ENCODE results near the gene ANAPC4.

Gene ANAPC4

DNA sequence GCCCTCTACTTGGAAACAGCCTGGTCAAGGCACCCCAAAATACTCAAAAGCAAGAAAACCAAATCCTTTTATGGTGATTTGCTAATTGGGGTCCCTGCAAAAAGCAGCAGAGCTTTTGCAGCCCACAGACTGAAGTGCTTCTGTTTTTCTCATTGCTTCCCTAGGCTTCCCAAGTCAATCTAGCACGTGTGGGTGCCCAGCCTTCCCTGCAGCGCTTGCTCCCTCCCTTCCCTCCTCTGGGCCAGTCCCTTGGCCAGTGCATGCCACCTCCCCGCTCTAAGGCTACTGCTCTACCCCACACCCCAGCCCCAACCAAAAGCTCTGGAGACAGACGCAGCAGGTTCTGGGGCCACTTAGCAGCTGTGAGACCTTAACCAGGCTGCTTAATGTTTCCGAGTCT is 53.6 kb downstream of the ANAPC4 start:
- Histone ChIP-seq H3K9ac (ENCODE audit: low read depth, low read length) (no peak overlapping the region), H3K9me3 (ENCODE audit: control insufficient read depth, insufficient read depth, low read length) (0 out of 2 replicates have a peak, but pooled peaks cover 3% of the 10 kb centered on the region), H3K36me3 (ENCODE audit: insufficient read depth, low read length) (no peaks in the 10 kb centered on the region)

DNA sequence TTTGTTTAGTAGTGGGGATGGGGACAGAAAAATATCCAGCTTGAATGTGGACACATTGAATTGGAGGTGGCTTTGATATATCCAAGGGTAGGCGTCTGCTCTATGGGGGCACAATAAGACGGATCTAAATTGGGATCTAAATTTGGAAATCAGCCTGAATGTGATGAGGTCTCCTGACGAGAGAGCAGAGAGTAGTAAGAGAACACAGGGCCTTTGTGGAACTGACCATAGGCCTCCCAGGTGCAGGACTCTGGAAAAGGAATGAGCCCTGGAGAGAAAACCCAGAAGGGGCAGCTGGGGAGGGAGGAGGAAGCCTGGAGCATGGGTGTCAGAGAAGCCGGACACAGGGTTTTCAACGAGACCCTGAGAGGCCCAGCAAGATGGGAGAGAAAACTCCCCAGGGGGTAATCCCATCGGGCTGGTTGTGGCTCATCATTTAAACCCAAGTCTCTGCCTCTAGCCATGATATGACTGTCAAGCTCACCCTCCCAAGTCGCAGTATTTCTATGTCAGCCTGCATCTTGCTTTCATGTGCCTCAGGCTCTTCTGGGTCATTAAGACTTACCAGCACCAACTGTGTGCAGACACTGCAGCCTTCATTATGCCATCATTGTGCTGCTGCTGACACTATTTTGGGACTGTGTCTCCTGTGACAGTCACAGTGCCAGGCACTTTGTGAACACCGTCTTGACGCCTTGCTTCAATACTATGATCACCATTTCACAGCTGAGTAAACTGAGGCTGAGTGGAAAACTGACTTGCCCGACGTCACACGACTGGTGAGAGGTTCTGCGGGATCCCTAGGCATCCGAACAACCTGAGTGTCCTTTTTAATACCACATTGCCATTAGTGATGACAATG is 57.1 kb downstream of the ANAPC4 start:
- Histone ChIP-seq H3K9ac (ENCODE audit: low read depth, low read length) (no peak overlapping the region), H3K36me3 (ENCODE audit: insufficient read depth, low read length) (no peaks in the 10 kb centered on the region), H3K9me3 (ENCODE audit: control insufficient read depth, insufficient read depth, low read length) (0 out of 2 replicates have a peak, but pooled peaks cover 3% of the 10 kb centered on the region), H3K4me1 (ENCODE audit: insufficient read depth, low read length) (no peaks in the 10 kb centered on the region)

More for the DNA sequence above, 53.6 kb downstream of the ANAPC4 start:
- H3K4me1 ChIP-seq (ENCODE audit: insufficient read depth, low read length), result no peaks in the 10 kb centered on the region

DNA sequence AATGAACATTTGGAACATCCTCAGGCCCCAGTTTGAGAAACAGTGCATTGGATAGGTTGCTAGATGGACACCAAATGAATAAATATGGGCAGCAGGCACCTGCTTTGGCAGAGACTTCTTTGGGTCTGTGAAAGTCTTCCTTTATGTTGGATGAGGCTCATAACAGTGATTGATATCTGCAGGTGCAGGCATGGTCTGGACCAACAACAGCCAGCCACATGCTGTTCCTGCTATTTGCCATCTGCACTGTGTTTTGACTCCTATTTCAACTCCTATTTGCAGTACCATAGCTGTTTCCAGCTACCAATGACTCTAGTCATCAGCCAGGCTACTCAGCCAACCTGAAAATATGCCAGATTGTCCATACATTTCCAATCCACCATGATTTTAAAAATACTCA is 60.9 kb downstream of the ANAPC4 start:
- Histone ChIP-seq H3K4me1 (ENCODE audit: insufficient read depth, low read length) (no peaks in the 10 kb centered on the region), H3K9me3 (ENCODE audit: control insufficient read depth, insufficient read depth, low read length) (no peaks in the 10 kb centered on the region), H3K9ac (ENCODE audit: low read depth, low read length) (no peak overlapping the region), H3K36me3 (ENCODE audit: insufficient read depth, low read length) (no peaks in the 10 kb centered on the region)

DNA sequence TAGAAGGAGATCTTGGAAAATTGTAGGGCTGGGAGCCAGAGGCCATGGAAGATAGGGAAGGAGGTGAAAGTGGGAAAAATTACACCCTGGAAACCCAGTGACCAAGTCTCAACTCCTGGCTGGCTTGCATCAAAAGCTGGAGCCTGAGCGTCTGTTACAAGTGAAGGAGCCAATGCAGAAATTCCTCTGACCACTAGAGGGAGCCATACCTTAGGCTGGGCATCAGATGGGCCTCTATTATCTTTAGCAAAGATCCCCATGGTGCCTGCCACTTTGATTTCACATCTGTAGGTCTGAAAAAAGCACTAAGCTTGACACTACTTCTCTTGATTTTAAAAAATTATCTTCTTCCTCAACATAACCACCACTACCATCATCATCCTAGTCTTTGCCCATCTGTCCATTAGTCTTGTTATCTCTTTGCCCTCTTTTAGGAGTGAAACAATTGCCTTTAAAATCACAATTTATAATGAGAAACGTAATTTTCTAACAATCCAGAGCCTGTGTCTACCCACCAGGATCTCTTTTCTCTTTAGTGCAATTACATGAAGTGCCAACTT is 62.9 kb downstream of the ANAPC4 start:
- Histone ChIP-seq H3K4me1 (ENCODE audit: insufficient read depth, low read length) (no peaks in the 10 kb centered on the region), H3K9ac (ENCODE audit: low read depth, low read length) (no peak overlapping the region), H3K9me3 (ENCODE audit: control insufficient read depth, insufficient read depth, low read length) (no peaks in the 10 kb centered on the region), H3K36me3 (ENCODE audit: insufficient read depth, low read length) (no peaks in the 10 kb centered on the region)

DNA sequence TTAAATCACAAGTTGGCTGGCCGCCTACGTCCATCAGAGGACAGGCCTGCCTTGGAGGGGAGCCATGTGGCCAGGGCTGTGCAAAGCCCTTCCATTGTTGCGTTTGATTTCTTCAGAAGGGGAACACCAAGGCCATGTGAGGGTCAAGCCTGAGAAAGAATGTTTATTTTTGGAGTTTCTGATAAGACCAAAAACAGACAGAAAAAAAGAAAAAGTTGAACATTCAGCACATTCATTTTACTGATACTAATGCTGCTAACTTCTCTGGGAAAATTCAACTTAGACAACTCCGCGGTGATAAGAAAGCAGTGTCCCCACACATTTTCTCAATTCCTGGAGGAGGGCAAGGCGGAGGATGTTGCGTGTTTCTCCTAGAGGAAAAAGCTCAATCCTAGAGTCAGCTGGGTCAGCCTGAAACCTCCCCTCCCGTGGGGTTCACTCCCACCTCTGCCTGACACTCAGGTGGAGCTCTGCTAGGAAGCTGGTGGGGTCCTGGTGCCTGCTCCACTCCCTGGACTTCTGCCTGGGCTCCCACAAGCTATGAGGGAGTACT is 63.5 kb downstream of the ANAPC4 start:
- Histone ChIP-seq H3K9ac (ENCODE audit: low read depth, low read length) (no peak overlapping the region), H3K36me3 (ENCODE audit: insufficient read depth, low read length) (no peaks in the 10 kb centered on the region), H3K9me3 (ENCODE audit: control insufficient read depth, insufficient read depth, low read length) (no peaks in the 10 kb centered on the region), H3K4me1 (ENCODE audit: insufficient read depth, low read length) (no peaks in the 10 kb centered on the region)

DNA sequence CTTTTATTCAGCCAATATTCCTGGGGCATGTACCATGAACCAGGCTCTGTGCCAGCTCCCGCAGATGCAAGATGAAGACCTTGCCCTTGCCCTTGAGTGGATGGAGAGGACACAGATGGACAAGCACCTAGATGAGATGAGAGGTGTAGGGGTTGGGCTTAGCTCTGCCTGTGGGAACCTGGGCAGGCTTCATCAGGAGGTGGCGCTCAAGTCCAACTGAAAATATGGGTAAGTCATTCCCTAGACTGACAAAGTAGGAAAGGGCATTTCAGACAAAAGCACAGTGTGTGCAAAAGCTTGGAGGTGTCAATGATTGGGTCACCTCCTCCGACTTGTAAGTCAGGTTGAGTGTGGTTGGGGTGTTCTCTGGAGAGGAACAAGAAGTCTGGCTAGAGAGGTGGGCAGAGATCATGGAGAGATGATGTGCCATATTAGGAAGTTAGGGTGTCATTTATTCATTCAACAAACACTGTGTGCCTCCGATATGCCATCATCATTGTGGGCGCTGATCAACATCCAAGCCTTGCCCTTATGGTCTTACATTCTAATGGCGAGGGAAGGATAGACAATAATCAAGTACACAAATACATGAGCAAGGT is 64.6 kb downstream of the ANAPC4 start:
- Histone ChIP-seq H3K36me3 (ENCODE audit: insufficient read depth, low read length) (no peaks in the 10 kb centered on the region), H3K9ac (ENCODE audit: low read depth, low read length) (no peak overlapping the region), H3K9me3 (ENCODE audit: control insufficient read depth, insufficient read depth, low read length) (no peaks in the 10 kb centered on the region), H3K4me1 (ENCODE audit: insufficient read depth, low read length) (peaks cover 4% of the 10 kb centered on the region; the same call in 1 of the 2 replicates)

DNA sequence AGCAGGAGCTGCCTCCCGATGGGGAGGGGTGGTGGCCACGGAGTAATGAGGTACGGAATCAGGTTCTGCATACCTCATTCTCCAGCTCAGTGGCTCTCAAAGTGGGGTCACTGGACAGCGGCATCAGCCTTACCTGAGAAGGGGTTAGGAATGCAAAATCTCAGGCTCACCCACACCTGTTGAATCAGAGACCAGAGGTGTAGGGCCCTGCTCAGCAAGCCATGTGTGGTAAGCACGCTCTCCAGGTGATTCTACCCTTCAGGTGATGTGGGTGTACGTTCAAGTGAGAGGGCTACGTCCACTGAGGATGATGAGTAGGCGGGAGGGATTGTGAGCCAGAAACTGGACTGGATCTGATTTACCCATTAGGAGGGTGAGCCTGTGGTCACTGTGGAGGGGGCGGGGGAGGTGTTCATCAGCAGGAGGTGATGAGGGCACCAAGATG is 65.8 kb downstream of the ANAPC4 start:
- H3K36me3 ChIP-seq (ENCODE audit: insufficient read depth, low read length), result no peaks in the 10 kb centered on the region
- no peak overlapping the region for H3K9ac ChIP-seq (ENCODE audit: low read depth, low read length)
- no peaks in the 10 kb centered on the region for H3K9me3 ChIP-seq (ENCODE audit: control insufficient read depth, insufficient read depth, low read length)
- H3K4me1 ChIP-seq (ENCODE audit: insufficient read depth, low read length), result peaks cover 8% of the 10 kb centered on the region

DNA sequence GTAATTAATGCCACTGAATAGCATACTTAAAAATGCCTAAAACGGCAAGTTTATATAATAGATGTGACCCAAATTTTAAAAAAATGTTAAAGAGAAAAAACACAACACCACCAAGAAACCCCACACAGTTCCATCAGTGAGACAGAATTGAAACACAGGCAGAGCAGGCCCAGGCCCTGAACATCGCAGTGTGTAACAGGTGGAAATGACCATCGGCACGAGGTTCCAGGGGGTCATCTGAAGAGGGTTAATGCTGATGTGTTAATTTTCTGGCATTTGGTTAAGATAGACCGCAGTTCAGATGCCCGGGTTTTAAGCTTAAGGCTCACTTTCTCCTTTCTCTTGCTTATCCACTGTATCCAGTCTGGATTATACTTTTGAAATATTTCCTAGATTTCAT is 66.8 kb downstream of the ANAPC4 start:
- H3K4me1 ChIP-seq (ENCODE audit: insufficient read depth, low read length), result peaks cover 17% of the 10 kb centered on the region
- no peak overlapping the region for H3K9ac ChIP-seq (ENCODE audit: low read depth, low read length)
- H3K9me3 ChIP-seq (ENCODE audit: control insufficient read depth, insufficient read depth, low read length), result no peaks in the 10 kb centered on the region
- no peaks in the 10 kb centered on the region for H3K36me3 ChIP-seq (ENCODE audit: insufficient read depth, low read length)

DNA sequence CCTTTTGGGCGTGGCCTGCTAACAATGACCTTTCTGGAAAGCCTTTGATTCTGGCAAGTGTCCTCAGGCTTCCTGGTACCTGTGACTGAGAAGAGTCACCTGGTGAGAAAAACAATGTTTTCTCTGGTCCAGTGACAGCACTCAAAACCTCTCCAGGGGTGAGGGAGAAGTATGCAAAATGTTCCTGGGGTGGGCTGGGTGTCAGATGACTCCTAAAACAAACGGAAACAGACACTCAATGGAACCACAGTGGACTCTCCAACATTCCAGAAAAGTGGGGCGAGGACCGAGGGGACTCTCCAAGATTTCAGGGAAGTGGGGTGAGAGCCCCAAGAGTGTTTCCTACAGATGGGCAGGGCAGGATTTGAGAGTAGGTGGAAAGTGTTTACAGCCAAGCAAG is 69.5 kb downstream of the ANAPC4 start:
- Histone ChIP-seq H3K9me3 (ENCODE audit: control insufficient read depth, insufficient read depth, low read length) (no peaks in the 10 kb centered on the region), H3K36me3 (ENCODE audit: insufficient read depth, low read length) (no peaks in the 10 kb centered on the region), H3K9ac (ENCODE audit: low read depth, low read length) (no peak overlapping the region), H3K4me1 (ENCODE audit: insufficient read depth, low read length) (peaks cover 39% of the 10 kb centered on the region)

DNA sequence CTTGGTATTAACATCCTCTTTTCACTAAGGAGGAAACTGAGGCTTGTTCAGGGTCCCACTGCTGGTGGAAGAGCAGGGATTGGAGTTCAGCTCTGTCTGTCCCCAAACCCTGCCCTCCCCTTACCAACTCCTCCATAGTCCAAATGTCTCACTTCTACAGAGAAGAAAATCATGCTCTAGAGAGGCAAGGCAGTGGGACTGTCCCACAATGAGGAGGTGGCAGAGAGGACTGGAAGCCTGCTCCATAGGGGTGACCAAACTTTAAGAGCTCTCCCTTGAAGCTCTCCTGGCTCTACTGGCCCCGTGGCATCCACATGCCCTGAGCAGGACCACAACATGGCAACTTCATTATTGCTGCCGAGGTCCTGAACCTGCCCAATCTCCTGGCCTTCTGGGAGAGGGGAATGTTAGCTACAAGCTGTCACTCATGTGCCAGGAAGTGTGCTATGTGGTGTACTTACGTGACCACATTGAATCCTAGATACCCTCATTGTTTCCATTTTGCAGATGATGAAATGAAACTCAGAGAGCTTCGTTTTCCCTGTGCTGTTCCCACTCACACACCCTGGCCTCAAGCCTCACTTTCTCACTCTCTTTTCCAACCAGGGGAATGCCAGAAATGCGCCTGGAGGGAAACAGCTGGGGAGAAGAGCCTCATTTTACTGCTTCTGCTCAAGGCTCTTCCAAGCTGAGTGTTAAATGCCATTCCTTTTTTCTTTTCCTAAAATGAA is 71.5 kb downstream of the ANAPC4 start:
- Histone ChIP-seq H3K9ac (ENCODE audit: low read depth, low read length) (no peak overlapping the region), H3K4me1 (ENCODE audit: insufficient read depth, low read length) (peaks cover 39% of the 10 kb centered on the region), H3K36me3 (ENCODE audit: insufficient read depth, low read length) (no peaks in the 10 kb centered on the region)

DNA sequence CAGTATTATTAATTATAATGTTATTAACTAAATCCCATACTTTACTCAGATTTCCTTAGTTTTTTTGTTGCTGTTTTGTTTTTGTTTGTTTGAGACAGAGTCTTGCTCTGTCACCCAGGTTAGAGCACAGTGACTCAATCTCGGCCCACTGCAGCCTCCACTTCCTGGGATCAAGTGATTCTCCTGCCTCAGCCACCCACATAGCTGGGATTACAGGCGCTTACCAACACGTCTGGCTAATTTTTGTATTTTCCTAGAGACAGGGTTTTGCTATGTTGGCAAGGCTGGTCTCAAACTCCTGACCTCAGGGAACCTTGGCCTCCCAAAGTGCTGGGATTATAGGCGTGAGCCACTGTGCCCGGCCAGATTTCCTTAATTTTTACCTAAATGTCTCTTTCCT is 72.2 kb downstream of the ANAPC4 start:
- Histone ChIP-seq H3K9ac (ENCODE audit: low read depth, low read length) (no peak overlapping the region), H3K9me3 (ENCODE audit: control insufficient read depth, insufficient read depth, low read length) (no peaks in the 10 kb centered on the region), H3K36me3 (ENCODE audit: insufficient read depth, low read length) (no peaks in the 10 kb centered on the region), H3K4me1 (ENCODE audit: insufficient read depth, low read length) (peaks cover 39% of the 10 kb centered on the region)

More for the DNA sequence above, 71.5 kb downstream of the ANAPC4 start:
- no peaks in the 10 kb centered on the region for H3K9me3 ChIP-seq (ENCODE audit: control insufficient read depth, insufficient read depth, low read length)

DNA sequence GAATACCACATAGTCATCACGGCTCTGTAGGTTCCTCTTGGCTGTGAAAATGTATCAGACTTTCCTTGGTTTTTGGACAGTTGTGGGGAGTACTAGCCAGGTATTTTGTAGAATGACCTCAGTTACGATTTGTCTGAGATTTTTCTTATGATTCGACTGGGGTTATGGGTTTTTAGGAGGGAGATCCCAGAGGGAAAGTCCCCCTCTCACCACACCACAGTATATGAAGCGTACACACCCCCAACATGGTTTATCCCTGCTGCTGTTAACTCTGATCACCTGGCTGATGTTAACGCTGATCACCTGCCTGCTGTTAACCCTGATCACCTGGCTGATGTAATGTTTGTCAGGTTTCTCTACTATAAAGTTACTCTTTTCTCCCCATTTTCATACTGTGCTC is 72.6 kb downstream of the ANAPC4 start:
- no peaks in the 10 kb centered on the region for H3K36me3 ChIP-seq (ENCODE audit: insufficient read depth, low read length)
- no peaks in the 10 kb centered on the region for H3K9me3 ChIP-seq (ENCODE audit: control insufficient read depth, insufficient read depth, low read length)
- no peak overlapping the region; the same call in 1 of the 2 replicates for H3K9ac ChIP-seq (ENCODE audit: low read depth, low read length)
- H3K4me1 ChIP-seq (ENCODE audit: insufficient read depth, low read length), result peaks cover 39% of the 10 kb centered on the region

DNA sequence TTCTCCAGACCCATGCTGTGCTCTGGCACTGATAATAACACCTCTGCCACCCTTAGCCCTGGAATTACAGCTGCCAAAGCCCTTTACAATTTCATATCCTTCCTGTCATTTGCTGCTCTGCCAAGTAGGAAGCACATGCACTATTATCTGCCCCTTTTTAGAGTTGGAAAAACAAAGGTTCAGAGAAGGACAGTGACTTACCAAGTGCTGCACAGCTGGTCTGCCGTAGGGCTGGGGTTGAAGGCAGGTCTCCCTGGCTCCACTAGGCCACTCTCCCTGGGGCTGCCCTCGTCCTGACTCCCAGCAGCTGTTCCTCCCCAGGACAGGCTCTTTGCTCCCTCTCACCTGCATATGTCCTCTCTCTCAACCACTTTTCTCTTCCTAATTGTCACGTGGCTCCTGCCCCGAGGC is 73.4 kb downstream of the ANAPC4 start:
- Histone ChIP-seq H3K9ac (ENCODE audit: low read depth, low read length) (no peak overlapping the region), H3K36me3 (ENCODE audit: insufficient read depth, low read length) (no peaks in the 10 kb centered on the region), H3K4me1 (ENCODE audit: insufficient read depth, low read length) (peaks cover 39% of the 10 kb centered on the region), H3K9me3 (ENCODE audit: control insufficient read depth, insufficient read depth, low read length) (no peaks in the 10 kb centered on the region)

DNA sequence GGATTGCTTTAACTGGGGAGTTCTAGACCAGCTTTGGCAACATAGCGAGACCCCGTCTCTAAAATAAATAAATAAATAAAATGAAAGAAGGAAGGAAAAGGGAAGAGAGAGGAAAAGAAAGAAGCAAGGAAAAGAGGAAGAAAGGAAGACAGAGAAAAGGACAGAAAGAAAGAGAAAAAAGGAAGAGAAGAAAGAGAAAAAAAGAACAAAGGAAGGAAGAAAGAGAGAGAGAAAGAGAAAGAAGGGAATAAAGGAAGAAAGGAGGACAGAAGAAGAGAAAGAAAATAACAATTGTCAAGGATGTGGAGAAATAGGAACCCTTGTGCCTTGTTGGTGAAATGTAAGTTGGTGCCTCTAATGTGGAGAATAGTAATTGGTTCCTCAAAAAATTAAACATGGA is 74.6 kb downstream of the ANAPC4 start:
- Histone ChIP-seq H3K4me1 (ENCODE audit: insufficient read depth, low read length) (peaks cover 39% of the 10 kb centered on the region), H3K9ac (ENCODE audit: low read depth, low read length) (no peak overlapping the region), H3K9me3 (ENCODE audit: control insufficient read depth, insufficient read depth, low read length) (no peaks in the 10 kb centered on the region), H3K36me3 (ENCODE audit: insufficient read depth, low read length) (no peaks in the 10 kb centered on the region)

All from ES-I3 (cell line).